Umbilical cord (tissue), 2 donors: ENCODE data around the gene KCNJ1. TPM values are rescaled to one million over a fixed set of nuclear protein-coding genes. Genes with fewer than 3 reads are reported as not detected.
A peak's percentile ranks its signal among the peaks of the same experiment; 100 is the strongest.

ENCODE experiments used
- DNase-seq: peaks from one replicate; pipeline ENCODE4 v3.0.0-alpha.2; 2015; ENCODE audit warnings: low spot score
- total RNA-seq: library from RNA; depleted of rRNA; stranded (reverse); fragments of >200 nt; gene quantifications from one replicate; pipeline ENCODE4 v1.2.3, GENCODE V29; 2014; ENCODE audit warnings: low replicate concordance; ENCODE audit not compliant: insufficient read depth

The KCNJ1 gene
- total RNA-seq, 1 donor from 2014 or later: 2.6 TPM

DNA sequence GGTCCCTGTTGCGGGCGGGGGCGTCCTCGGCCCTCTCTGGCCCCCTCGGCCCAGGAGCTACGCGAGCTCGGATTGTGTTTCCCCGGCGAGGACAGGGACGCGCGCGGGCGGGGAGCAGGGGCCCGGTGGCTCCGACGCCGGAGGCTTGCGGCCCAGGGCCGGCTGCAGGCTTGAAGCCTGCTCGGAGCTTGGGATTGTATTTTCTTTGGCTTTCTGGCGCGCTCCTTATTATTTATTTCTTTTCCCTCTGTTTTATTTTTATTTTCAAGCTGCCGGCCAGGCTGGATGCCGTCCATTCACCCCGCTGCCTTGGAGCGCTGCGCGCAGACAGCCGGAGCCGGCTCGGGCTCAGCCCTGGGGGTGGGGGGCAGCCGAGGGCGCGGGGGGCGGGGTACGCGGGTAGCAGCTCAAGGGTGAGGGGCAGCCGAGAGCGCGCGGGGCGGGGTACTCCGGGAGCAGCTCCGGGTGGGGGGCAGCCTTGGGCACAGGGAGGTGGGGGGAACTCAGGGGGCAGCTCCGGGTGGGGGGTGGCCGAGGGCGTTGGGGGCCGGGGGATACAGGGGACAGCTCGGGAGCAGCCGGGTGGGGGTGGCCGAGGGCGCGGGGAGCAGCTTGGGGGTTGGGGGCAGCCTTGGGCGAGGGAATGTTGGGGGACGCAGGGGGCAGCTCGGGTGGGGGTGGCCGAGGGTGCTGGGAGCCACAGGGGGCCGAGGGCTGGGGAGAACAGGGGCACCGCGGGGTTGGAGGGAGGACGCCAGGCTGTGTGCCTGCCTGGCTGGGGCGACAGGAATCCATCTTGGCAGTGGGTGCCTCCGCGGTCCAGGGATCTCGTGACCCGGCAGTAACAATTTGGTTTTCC is 42.7 kb downstream of the KCNJ1 start:
- DNase-seq: peak; percentile 20

DNA sequence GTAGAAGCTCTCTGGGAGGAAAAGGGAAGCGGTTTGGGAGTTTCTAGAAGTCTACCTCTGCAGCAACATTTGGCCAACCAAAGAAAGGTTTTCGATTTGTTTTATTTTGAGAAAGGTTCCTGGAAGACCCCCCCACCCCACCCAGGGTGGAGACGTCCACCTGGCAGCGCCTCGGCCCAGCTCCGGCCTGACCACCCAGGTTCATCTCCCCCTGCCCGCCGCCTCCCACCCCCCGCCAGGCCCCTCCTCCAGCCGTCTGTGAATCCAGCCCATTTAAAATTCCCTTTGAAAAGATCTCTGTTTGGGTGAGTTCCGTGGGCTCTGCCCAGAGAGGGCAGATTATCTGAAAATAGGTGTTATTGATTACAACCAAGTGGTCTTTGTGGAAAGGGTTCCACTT is 43.3 kb downstream of the KCNJ1 start:
- DNase-seq: no peak

DNA sequence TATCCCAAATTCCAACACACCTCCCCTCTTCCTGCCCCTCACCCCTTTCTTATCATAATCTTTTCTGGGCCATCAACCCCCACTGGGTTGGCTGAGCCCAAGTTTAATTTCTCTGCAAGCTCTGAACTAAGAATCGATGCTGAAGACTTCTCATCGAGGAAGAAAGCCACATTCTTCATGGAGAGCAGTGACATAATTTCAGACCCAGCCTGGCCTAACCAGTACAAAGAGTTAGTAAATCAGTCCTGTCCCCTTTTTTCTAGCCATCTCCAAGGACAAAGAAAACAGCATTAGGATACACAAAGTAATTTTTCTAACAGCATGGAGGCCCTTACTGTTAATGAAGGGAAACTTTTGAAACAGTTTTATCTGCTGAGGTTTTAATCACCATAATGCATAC is 45.0 kb downstream of the KCNJ1 start:
- no peak for DNase-seq

- no peak for DNase-seq
Measured at GRCh38 chr11:128821556-128821955, 45.5 kb downstream of the KCNJ1 start.

- DNase-seq: no peak
Measured at GRCh38 chr11:128819198-128819597, 47.9 kb downstream of the KCNJ1 start.

- peak; percentile 96 for DNase-seq
Measured at GRCh38 chr11:128814856-128815705, 52.0 kb downstream of the KCNJ1 start.

DNA sequence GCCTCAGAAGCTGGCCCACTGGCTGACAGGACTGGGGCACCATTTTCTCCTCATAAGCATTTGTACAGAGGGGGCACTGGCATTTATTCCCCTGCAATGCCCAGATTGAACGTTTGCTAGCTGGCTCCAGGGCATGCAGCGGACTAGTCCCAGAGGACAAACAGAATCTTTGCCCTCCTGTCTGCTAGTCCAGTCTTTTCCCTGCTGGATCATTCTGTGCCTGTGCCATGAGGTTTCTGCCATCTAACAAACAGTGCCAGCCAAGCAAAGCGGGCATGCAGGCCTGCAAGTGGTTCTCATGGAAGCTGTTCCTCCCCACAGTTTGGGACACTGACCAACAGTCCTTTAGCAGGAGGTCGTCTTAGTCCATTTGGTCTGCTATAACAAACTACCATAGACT is 53.4 kb downstream of the KCNJ1 start:
- DNase-seq: no peak

DNA sequence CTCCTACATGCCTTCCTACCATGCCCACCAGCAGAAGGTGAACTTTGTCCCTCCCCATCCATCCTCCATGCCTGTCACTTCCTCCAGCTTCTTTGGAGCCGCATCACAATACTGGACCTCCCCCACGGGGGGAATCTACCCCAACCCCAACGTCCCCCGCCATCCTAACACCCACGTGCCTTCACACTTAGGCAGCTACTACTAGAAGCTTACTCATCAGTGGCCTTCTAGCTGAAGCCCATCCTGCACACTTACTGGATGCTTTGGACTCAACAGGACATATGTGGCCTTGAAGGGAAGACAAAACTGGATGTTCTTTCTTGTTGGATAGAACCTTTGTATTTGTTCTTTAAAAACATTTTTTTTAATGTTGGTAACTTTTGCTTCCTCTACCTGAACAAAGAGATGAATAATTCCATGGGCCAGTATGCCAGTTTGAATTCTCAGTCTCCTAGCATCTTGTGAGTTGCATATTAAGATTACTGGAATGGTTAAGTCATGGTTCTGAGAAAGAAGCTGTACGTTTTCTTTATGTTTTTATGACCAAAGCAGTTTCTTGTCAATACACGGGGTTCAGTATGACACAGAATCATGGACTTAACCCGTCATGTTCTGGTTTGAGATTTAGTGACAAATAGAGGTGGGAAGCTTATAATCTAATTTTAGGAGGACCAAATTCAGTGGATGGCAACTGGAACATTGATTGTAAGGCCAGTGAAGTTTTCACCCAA is 56.1 kb downstream of the KCNJ1 start:
- DNase-seq: no peak

GRCh38 chr11:128809128-128809527 is 58.0 kb downstream of the KCNJ1 start:
- DNase-seq: peak; percentile 29

DNA sequence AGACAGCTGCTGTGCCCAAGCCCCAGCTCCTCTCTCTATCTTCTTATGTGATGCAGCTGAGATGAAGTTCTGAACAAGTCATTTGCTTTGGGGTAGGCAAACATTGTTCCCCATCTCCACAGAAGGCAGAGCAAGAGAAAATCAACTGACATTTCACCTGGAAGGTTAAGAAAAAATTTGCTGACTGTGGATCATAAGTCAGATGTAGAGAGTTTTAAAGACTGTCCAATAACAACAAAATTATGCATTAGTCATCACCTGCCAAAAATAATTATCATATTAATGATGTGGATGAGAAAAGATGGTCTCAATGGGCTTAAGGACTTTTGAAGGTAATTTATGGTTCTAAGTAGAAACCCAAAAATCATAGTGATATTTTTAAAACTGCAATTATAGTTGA is 59.2 kb downstream of the KCNJ1 start:
- no peak for DNase-seq

DNA sequence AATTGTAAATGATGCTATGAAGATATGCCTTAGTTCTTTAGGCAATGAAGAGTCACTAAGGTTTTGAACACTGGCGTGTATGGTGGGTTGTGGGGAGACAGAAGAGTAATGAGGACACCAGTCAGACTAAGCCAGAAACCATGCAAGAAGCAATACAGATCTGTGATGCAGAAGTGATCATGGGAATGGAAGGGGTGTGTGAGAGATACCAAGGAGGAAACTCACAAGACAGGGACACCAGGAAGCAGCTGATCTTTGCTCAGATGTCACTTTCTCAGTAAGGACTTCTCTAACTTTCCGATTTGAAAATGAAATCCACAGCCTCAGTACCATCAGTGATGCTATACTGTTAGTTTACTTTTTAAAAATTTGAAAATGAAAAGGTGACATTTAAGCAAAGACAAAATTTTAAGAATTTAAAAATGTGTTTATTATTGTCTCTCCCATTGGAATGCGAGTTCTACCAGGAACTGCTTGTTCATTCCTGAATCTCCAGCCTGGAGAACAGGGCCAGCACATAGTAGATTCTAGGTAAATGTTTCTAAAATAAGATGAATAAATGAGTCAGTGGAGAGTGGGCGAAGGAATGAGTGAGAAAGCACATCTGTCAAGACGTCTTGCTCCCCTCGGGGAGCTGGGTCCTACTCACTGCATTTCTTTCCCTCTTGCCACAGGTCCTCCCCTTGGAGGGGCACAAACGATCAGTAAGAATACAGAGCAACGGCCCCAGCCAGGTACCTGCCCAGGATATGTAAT is 60.4 kb downstream of the KCNJ1 start:
- no peak for DNase-seq

GRCh38 chr11:128804481-128804880 is 62.6 kb downstream of the KCNJ1 start:
- DNase-seq: no peak

- peak; percentile 64 for DNase-seq
Measured at GRCh38 chr11:128803449-128804245, 63.4 kb downstream of the KCNJ1 start.

DNA sequence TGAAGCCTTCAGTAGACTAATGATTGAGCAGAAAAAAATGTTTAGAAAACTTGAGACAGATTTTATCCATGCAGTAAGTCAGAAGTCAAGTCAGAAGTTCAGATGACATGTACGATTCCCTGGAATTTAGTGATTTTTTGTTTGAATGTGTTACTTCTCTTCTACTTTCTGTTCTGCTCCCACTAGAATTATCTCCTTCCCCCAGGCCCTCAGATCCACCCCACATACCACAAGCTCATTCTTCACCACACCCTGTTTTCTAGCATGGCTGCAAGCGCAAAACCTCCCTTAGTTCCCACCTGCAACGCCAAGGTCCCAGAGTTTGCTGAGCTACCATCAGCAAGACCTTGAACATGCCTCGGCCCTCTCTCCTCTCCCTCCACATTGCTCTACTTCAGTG is 64.1 kb downstream of the KCNJ1 start:
- no peak for DNase-seq

DNA sequence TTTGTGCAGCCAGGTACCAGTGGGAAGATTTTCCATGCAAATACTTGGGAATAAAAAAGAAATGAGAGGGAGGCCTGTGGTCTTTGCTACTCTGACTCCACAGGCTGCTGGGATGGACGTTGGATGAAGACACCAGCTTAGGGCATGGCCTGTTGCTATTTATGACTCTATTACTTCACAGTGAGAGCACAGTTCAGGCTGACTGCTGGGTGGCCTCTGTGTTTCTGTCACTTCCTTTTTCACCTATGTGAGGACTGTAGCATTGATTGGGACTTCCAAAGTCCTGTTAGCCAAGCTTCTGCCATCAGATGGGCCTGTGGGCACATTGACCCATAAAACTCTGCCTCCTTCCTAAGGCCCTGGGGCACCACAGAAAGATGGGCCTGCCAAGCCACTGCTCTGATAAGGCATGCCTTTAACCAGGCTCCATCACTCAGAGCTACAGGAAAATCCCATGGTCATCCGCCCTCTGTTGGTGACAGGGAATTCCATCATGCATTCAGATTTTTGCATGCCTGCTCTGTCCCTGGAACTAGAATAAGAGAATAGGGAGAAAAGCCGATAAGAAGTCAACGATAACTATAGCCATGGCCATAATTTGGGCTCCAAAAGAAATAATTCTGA is 64.6 kb downstream of the KCNJ1 start:
- peak; percentile 25 for DNase-seq

DNA sequence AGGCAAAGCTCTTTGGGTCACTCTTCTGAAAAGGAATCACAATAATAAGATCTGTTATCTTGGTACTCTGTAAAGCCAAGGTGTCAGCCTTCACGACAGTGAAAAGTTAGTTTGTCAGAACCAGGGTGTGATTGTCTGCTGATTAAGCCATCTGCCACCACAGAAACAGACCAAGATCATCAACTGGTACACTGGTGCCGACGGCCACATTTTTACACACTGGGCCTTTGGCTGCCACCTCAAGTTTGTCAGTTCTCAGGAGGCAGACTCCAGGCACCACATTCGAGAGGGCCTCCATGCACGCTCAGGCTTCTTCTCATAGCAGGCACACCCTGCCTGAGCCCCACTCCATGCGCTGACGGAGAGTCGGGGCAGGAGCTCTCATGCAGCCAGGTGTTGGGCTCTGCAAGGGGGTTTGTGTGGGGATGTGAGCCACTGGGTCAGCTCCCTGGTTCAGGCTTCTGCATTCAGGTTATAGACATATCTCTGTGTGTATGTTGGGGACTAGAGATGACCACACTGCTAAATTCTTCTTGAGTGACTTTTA is 66.2 kb downstream of the KCNJ1 start:
- no peak for DNase-seq

DNA sequence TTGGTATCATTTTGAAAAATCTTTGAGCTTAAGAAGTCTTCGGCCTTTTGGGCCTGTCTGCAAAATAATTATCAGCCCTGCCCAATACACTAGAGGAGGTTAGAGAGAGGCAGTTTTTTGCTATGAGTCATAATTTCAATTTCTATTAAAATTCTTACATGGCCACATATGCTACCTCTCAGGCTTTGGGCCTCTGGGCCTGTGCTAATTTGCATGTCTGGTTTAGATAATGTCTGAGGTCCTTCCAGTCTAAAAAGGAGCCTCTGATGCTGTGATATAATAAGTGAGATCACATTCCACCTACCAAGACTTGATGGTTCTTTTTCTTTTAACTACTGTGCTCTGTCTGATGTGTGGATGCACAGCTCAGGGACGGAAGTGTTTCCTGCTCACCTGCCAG is 70.8 kb downstream of the KCNJ1 start:
- DNase-seq: no peak

DNA sequence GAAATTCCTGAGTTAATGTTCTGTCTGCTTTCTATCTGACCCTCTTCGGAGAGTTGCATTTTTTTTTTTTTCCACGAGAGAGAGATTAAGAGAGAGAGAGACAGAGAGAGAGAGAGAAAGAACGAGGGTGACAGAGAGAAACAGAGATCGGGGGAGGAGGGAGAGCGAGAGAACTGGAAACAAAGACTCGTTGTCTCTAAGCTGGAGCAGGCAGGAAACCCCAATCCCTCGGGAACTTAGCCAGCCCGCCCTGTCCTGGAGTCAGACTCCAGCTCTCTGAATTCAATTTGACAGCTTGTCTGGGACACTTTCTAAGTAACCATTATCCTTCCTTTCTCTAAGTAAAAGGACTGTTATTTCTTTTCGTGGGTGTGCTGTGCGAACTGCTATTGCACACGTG is 76.9 kb downstream of the KCNJ1 start:
- peak; percentile 77 for DNase-seq

- DNase-seq: no peak
Measured at GRCh38 chr11:128789497-128790150, 77.5 kb downstream of the KCNJ1 start.
